Motor neuron (in vitro differentiated cells): ENCODE data around the gene FASTK. TPM values are rescaled to one million over a fixed set of nuclear protein-coding genes. Genes with fewer than 3 reads are reported as not detected.

Experiments used
- ATAC-seq, 8 experiments: fragments of 200-7000 bp; cut with Tn5 transposase; replicated peaks in 6 of 8; 2 replicates each; pipeline ENCODE4 v1.8.0; 2021; ENCODE audit warnings: mild to moderate bottlenecking in 8 of 8, moderate library complexity in 8 of 8
- H3K27ac ChIP-seq, 2 donors: fragments of 250-450 bp; sonication (Bioruptor Pico); 2 replicates each; pipeline ENCODE4 v1.9.0; 2021; ENCODE audit warnings: antibody characterized with exemption in 2 of 2, mild to moderate bottlenecking in 2 of 2, moderate library complexity in 1 of 2
- H3K4me1 ChIP-seq, 2 donors: fragments of 250-450 bp; sonication (Bioruptor Pico); replicated peaks in 1 of 2; 2 replicates each; pipeline ENCODE4 v1.6.1; 2021; ENCODE audit warnings: antibody characterized with exemption in 2 of 2, mild to moderate bottlenecking in 2 of 2, moderate library complexity in 1 of 2
- H3K4me3 ChIP-seq, 5 donors: fragments of 250-450 bp; sonication (Bioruptor Pico); 2 replicates each; pipeline ENCODE4 v1.9.0; 2021; ENCODE audit warnings: antibody characterized with exemption in 5 of 5, mild to moderate bottlenecking in 5 of 5, moderate library complexity in 4 of 5
- WGBS, 10 experiments: fragments of 450-650 bp; shearing (Covaris generic); methylation state at CpG; one replicate each; pipeline ENCODE4 v1.0.0; 2022; 5-methylcytosine and 5-hydroxymethylcytosine counted together
- in situ Hi-C, 9 experiments: fragments of 400-800 bp; cut with MboI; loops; one replicate each; pipeline ENCODE4 v1.15.0; 2021; ENCODE audit warnings: low sequenced_read_pairs in 9 of 9, low pct_unique_long_range_greater_than_20kb in 2 of 9; ENCODE audit not compliant: unreplicated experiment in 9 of 9
- total RNA-seq, 8 experiments: library from RNA; unstranded; fragments of 300-600 nt; gene quantifications; 2 replicates each; pipeline versions ENCODE4 v1.2.3 to v1.2.4, GENCODE V29; 2022

FASTK gene
- total RNA-seq, 8 experiments from 2014 or later: 33.5 to 79.4 (median 59.9) TPM

- WGBS, 10 experiments: 78 to 100% (median 80%) methylated on average over 1 to 4 of the region's 14 CpGs; no CpG with 5 or more reads in 5 of the 10 experiments
- ATAC-seq: peak in 2 of 8 experiments; percentile 1 to 45
- in situ Hi-C loops: no loop called here
- Histone ChIP-seq H3K4me3 (no peak overlapping the region), H3K27ac (no peak overlapping the region), H3K4me1 (no peaks in the 10 kb centered on the region)
These were observed 35.3 kb upstream of the FASTK start for GRCh38 chr7:151115836-151116418.

DNA sequence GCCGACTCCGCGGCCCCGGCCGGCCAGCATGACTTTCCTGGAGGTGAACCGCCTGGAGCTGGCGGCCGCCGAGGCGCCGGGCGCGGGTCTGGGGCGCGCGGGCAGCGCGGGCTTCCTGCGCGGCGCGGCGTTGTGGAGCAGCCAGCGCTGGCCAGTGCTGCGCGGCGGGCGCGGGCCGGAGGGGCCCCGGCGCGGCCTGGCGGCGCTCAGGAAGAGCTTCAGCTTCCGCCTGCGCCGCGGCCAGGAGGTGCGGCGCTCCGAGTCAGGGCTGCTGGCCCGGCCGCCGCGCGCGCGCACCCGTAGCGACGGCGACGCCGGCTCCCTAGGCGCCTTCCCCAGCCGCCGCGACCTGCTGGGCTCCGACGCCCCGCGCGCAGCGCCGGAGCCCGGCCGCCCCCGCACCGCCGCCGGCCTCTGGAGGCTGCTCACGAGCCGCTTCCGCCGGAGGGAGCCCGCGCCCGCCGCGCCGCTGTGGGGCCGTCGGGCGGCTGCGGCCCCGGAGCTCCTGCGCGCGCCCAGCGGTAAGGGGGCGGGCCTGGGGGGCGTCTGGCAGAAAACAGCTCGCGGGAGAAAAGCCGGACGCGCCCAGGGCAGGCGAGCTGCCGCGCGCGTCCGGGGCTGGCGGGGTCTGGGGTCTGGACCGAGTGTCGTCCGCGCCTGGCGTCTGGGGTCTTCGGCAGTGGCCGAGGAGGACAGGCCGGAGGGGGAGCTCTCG lies 34.7 kb upstream of the FASTK start:
- Histone ChIP-seq H3K4me1 (no peaks in the 10 kb centered on the region), H3K27ac (no peak overlapping the region), H3K4me3 (peak overlapping the region in 4 of 5 donors; percentile 0 to 28 (median 22))
- in situ Hi-C loops: no loop called here
- peak in 7 of 8 experiments; percentile 27 to 60 (median 53) for ATAC-seq
- WGBS, 10 experiments: 0% methylated on average over 1 of the region's 114 CpGs; no CpG with 5 or more reads in 9 of the 10 experiments

DNA sequence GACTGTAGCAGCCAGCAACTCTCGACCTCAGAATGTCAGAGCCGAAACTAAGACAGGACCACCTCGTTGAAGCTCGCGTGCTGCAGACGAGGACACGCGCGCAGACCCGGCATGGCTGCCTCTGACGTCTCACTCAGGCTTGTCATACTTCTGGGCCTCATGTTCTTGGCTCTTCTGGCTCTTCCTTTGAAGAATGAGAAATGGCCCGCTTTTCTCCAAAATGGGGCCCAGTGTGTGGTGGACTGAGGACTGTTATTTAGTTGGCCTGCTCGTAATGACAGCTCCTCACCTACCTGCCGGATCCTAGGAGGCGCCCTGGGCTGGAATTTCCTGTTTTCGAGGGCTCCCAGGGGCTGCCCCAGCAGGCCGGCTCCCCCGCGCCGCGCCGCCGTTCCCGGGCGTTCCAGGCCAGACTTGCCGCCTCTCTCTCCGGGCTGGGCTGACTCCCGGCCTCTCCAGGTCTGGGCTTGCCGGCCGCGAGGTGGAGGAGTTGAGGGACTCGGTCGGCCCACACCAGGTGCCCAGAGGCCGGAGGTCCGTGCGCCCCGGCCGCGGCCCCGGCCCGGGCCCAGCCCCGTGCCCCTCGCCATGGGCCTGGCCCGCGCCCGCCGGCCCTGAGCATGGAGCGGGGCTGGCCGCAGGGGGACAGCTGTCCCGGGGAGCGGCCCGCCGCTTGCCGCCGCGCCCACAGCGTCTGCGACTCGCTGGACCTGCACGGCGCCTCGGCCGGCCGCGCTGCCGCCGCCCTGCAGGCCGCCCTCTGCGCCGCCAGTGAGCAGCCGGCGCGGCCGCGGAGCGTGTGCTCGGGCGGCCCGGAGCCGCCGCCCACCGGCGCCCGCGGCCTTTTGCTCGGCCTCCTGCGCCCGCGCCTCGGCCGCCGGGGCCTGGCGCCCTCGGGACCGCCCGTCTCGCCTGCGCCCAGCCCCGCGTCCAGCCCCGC lies 33.8 kb upstream of the FASTK start:
- Histone ChIP-seq H3K27ac (no peak overlapping the region), H3K4me3 (peak overlapping the region in 4 of 5 donors; percentile 0 to 28 (median 22)), H3K4me1 (no peaks in the 10 kb centered on the region)
- ATAC-seq: peak in 6 of 8 experiments; percentile 2 to 80 (median 11)
- 80 to 100% (median 86%) methylated on average over 1 to 13 of the region's 101 CpGs; no CpG with 5 or more reads in 5 of the 10 experiments for WGBS, 10 experiments
- in situ Hi-C loops: no loop called here

GRCh38 chr7:151113344-151114150 lies 32.9 kb upstream of the FASTK start:
- H3K4me1 ChIP-seq: no peaks in the 10 kb centered on the region
- H3K4me3 ChIP-seq: no peak overlapping the region
- H3K27ac ChIP-seq: no peak overlapping the region
- in situ Hi-C loops: no loop called here
- ATAC-seq: peak in 2 of 8 experiments; percentile 16 to 36
- 61 to 80% (median 69%) methylated on average over 1 to 10 of the region's 13 CpGs; no CpG with 5 or more reads in 2 of the 10 experiments for WGBS, 10 experiments

DNA sequence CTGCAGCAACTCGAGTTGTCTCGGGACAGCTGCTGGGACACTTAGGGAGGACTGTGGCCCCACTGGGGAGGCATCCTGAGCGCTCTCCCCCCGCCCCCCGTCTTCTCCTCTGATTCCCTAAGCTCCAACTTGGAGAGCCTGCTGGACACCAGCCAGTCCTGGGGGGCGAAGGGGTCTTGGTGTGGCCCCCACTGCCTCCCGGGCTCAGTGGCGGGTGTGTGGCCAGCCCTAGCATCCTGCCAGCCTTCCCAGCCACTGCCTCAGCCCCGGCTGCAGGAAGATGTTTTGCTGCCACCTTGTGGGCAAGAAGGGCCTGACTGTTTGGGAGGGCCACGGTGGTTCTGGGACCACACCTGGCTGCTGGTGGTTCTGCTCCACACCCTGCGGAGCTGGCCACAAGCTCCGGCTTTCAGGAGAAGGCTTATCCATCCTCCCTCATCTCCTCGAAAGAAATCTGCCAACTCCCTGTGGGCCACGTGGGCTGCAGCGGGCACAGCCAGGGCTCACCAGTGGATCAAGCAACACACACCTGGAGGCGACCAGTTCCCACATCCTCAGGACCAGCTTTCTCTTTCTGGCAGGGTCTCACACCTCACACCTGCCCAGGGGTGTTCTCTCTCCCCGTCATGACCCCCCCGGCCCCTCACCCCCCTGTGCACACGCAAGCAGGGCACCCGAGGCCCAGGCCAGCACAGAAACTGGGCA lies 30.5 kb upstream of the FASTK start:
- no peak overlapping the region for H3K27ac ChIP-seq
- no peak overlapping the region for H3K4me3 ChIP-seq
- in situ Hi-C loops: no loop called here
- H3K4me1 ChIP-seq: no peaks in the 10 kb centered on the region
- peak; percentile 47 to 97 (median 78) for ATAC-seq
- 17 to 83% (median 58%) methylated on average over 2 to 5 of the region's 20 CpGs; no CpG with 5 or more reads in 6 of the 10 experiments for WGBS, 10 experiments

GRCh38 chr7:151110236-151110940 lies 29.8 kb upstream of the FASTK start:
- peak in 5 of 8 experiments; percentile 2 to 14 (median 4) for ATAC-seq
- H3K27ac ChIP-seq: no peak overlapping the region
- no peak overlapping the region for H3K4me3 ChIP-seq
- H3K4me1 ChIP-seq: no peaks in the 10 kb centered on the region
- WGBS, 10 experiments: 20 to 100% (median 80%) methylated on average over 1 to 7 of the region's 11 CpGs; no CpG with 5 or more reads in 1 of the 10 experiments
- in situ Hi-C loops: no loop called here

DNA sequence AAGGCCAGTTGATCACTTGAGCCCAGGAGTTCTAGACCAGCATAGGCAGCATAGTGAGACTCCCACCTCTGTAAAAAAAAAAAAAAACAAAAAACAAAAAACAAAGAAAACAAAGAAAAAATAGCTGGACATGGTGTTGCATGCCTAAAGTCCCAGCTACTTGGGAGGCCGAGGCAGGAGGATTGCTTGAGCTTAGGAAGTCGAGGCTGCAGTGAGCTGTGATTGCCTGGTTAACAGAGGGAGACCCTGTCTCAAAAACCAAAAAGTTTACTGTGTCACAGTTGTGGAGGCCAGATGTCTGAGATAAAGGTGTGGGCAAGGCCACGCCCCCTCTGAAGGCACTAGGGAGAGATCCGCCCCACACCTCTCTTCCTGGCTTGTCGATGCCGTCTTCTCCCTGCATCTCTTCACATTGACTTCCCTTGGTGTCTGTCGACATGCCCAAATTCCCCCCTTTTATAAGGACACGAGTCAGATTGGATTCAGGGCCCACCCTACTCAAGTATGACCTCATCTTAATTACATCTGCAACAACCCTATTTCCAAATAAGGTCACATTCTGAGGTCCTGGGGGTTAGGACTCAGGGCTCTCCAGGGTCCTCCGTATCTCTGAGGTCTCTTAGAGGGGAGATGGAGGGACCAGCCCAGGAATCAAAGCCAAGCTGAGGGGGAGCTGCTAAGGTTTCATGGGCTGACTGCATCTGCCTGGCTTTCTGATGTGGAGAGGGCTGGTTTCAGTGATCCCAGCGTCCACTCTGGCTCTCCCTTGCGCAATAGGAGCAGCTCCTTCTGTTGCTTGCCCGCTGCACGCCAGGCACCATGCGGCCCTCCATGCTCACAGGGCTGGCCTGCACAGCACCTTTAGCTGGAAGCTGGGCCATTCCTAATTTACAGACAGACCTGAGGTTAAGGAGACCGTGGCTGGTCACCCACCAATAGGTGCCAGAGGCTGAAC lies 28.8 kb upstream of the FASTK start:
- no peak overlapping the region for H3K27ac ChIP-seq
- in situ Hi-C loops: no loop called here
- ATAC-seq: peak in 2 of 8 experiments; percentile 31 to 33
- H3K4me3 ChIP-seq: no peak overlapping the region
- H3K4me1 ChIP-seq: no peaks in the 10 kb centered on the region
- WGBS, 10 experiments: 42 to 100% (median 78%) methylated on average over 1 to 10 of the region's 15 CpGs

- Histone ChIP-seq H3K27ac (no peak overlapping the region), H3K4me1 (peaks cover 0 to 4% of the 10 kb centered on the region in 2 donors), H3K4me3 (no peak overlapping the region)
- no peak for ATAC-seq
- 40 to 100% (median 83%) methylated on average over 1 to 3 of the region's 10 CpGs; no CpG with 5 or more reads in 7 of the 10 experiments for WGBS, 10 experiments
- in situ Hi-C loops: no loop called here
These were observed 27.3 kb upstream of the FASTK start for GRCh38 chr7:151107882-151108281.

GRCh38 chr7:151104411-151105235 lies 24.0 kb upstream of the FASTK start:
- Histone ChIP-seq H3K27ac (no peak overlapping the region), H3K4me1 (peaks cover 0 to 4% of the 10 kb centered on the region in 2 donors), H3K4me3 (no peak overlapping the region)
- in situ Hi-C loops: no loop called here
- 28 to 91% (median 73%) methylated on average over 3 to 15 of the region's 23 CpGs for WGBS, 10 experiments
- peak in 2 of 8 experiments; percentile 58 to 67 for ATAC-seq

GRCh38 chr7:151103973-151104372 lies 23.4 kb upstream of the FASTK start:
- no peak overlapping the region for H3K4me3 ChIP-seq
- ATAC-seq: no peak
- 26 to 98% (median 78%) methylated on average over 2 to 12 of the region's 12 CpGs for WGBS, 10 experiments
- in situ Hi-C loops: no loop called here
- H3K27ac ChIP-seq: no peak overlapping the region
- peaks cover 0 to 4% of the 10 kb centered on the region in 2 donors for H3K4me1 ChIP-seq
